RKO (cell line): ENCODE results near the gene SLC52A3.
"Not testable (repeated sequence)": the region's sequence is repeated elsewhere in the genome, so short reads cannot be mapped to it uniquely, and the experiment has no call there.

Experiments used
- DNase-seq: peaks from one replicate; pipeline ENCODE4 v3.0.0-alpha.2; 2016; ENCODE audit warnings: low spot score

SLC52A3 gene

GRCh38 chr20:728256-728944, 39.9 kb downstream of the SLC52A3 start:
- no peak for DNase-seq

- DNase-seq: no peak
These were observed 42.1 kb downstream of the SLC52A3 start for GRCh38 chr20:726160-726559.

GRCh38 chr20:725491-725890, 42.8 kb downstream of the SLC52A3 start:
- DNase-seq: no peak

- not testable (repeated sequence) for DNase-seq
These were observed 43.5 kb downstream of the SLC52A3 start for GRCh38 chr20:724797-725196.

GRCh38 chr20:723756-724155, 44.5 kb downstream of the SLC52A3 start:
- no peak for DNase-seq

- DNase-seq: no peak
These were observed 45.3 kb downstream of the SLC52A3 start for GRCh38 chr20:722822-723644.

GRCh38 chr20:721876-722275, 46.4 kb downstream of the SLC52A3 start:
- DNase-seq: no peak

GRCh38 chr20:719816-720215, 48.5 kb downstream of the SLC52A3 start:
- no peak for DNase-seq

- DNase-seq: no peak
These were observed 49.2 kb downstream of the SLC52A3 start for GRCh38 chr20:719068-719467.

GRCh38 chr20:717832-718231, 50.5 kb downstream of the SLC52A3 start:
- DNase-seq: no peak

GRCh38 chr20:717271-717670, 51.0 kb downstream of the SLC52A3 start:
- no peak for DNase-seq

- no peak for DNase-seq
These were observed 53.8 kb downstream of the SLC52A3 start for GRCh38 chr20:714453-714852.

GRCh38 chr20:711576-711975, 56.7 kb downstream of the SLC52A3 start:
- DNase-seq: no peak

GRCh38 chr20:710780-711450, 57.4 kb downstream of the SLC52A3 start:
- no peak for DNase-seq
